Smooth muscle cell (in vitro differentiated cells): ENCODE results near the gene SAP25. TPM values are rescaled to one million over a fixed set of nuclear protein-coding genes. Genes with fewer than 3 reads are reported as not detected.

Experiments used
- DNase-seq: peaks from one replicate; lab custom pipeline; 2025; ENCODE audit not compliant: unreplicated experiment; lab: John Stamatoyannopoulos, UW
- H2AFZ ChIP-seq: fragments of 200-600 bp; sonication (generic); 2 replicates; pipeline ENCODE4 v1.6.0; 2016; ENCODE audit warnings: antibody characterized with exemption, low read depth, mild to moderate bottlenecking
- H3F3A ChIP-seq: fragments of 200-600 bp; sonication (generic); 2 replicates; pipeline ENCODE4 v1.6.0; 2017; ENCODE audit warnings: antibody characterized with exemption, low read depth
- H3K27ac ChIP-seq: fragments of 200-600 bp; sonication (generic); 2 replicates; pipeline ENCODE4 v1.5.1; 2016; ENCODE audit warnings: low read depth, mild to moderate bottlenecking
- H3K27me3 ChIP-seq: fragments of 200-600 bp; sonication (generic); 2 replicates; pipeline ENCODE4 v1.6.1; 2016; ENCODE audit warnings: low read depth, mild to moderate bottlenecking
- H3K36me3 ChIP-seq: fragments of 200-600 bp; sonication (generic); 2 replicates; pipeline ENCODE4 v1.5.1; 2016; ENCODE audit warnings: low read depth
- H3K4me1 ChIP-seq: fragments of 200-600 bp; sonication (generic); 2 replicates; pipeline ENCODE4 v1.5.1; 2016; ENCODE audit warnings: low read depth
- H3K4me2 ChIP-seq: fragments of 200-600 bp; sonication (generic); 2 replicates; pipeline ENCODE4 v1.6.0; 2016; ENCODE audit warnings: mild to moderate bottlenecking
- H3K4me3 ChIP-seq: fragments of 200-600 bp; sonication (generic); 2 replicates; pipeline ENCODE4 v1.5.1; 2016; ENCODE audit warnings: mild to moderate bottlenecking
- H3K79me2 ChIP-seq: fragments of 200-600 bp; sonication (generic); 2 replicates; pipeline ENCODE4 v1.6.0; 2016; ENCODE audit warnings: low read depth, mild to moderate bottlenecking
- H3K9ac ChIP-seq: fragments of 200-600 bp; sonication (generic); 2 replicates; pipeline ENCODE4 v1.6.0; 2016; ENCODE audit warnings: low read depth
- H3K9me3 ChIP-seq: fragments of 200-600 bp; sonication (generic); replicated peaks from 2 replicates; pipeline ENCODE4 v1.5.1; 2016; ENCODE audit warnings: low read depth
- H4K20me1 ChIP-seq: fragments of 200-600 bp; sonication (generic); 2 replicates; pipeline ENCODE4 v1.6.0; 2016; ENCODE audit warnings: low read depth
- WGBS: methylation state at CpG from one replicate; pipeline ENCODE4 v1.1.7; 2016; ENCODE audit warnings: low lambda C conversion rate; 5-methylcytosine and 5-hydroxymethylcytosine counted together
- polyA plus RNA-seq: library from polyadenylated mRNA; unstranded; fragments of >200 nt; fragmentation: Nextera tagmentation; extraction: Ambion mirVana; gene quantifications from 2 replicates; pipeline ENCODE4 v1.2.1, GENCODE V29; 2016
- total RNA-seq: library from RNA; depleted of rRNA; stranded (reverse); fragments of >200 nt; gene quantifications from 2 replicates; pipeline ENCODE4 v1.2.3, GENCODE V29; 2014
- TF ChIP-seq, protein P1 (sequence below): fragments of 200-600 bp; sonication (generic); IDR thresholded peaks from 2 replicates; pipeline ENCODE4 v1.5.1; 2017; ENCODE audit warnings: borderline replicate concordance, mild to moderate bottlenecking, antibody characterized with exemption; ENCODE audit not compliant: insufficient read depth, poor library complexity, severe bottlenecking

Gene SAP25
- total and polyA plus RNA-seq, 2 experiments from 2014 or later, result 1.9 TPM; not detected in 1

DNA sequence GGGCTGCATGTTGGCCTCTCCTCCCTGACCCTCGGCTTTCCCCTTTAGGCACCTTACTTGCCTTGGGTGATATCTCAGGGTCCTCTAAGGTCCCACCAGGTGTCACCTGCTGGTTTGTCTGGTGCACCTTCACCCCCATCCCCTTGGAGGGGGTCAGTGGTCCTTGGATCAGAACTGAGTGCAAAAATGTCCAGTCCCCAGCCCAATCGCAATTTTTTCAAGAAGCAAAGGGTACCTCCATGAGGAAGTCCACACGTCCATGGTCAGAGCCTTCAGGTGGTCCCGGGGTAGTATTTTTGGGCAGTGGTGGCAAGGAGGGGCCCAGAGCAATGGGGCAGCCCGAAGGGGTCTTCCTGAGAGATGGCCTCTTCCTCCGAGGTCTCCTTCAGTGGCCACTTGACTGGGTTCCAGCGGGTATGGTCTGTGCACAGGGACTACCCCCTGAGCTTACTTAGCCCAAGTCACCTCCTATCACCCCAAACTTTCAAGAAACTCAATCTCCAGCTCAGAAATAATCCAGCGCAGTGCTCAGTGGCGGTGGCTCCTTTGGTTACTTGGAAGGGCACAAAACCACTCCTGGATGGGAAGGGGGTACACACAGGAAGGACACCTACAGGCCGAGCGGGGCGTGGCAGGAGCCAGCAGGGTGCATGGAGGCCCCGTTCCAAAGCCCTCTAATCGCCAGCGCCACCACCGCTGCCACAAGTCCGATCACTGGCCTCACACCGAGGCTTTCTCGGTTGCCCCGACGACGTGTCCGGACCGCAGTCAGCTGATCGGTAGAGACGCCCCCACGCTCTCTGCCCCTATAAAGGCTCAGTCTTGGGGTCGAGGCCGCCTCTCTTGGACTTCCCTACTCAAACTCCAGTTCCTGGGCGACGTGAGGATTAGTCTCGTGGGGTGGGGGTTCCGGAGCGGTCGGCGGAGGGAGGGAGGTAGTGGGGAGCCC, 4.5 kb downstream of the SAP25 start:
- H3K27me3 ChIP-seq, result peaks cover 7% of the 10 kb centered on the region
- no peaks in the 10 kb centered on the region for H3K79me2 ChIP-seq
- 24% methylated on average over 36 of the region's 36 CpGs for WGBS
- H3K36me3 ChIP-seq, result no peaks in the 10 kb centered on the region
- H3K9ac ChIP-seq, result peak overlapping the region; percentile 6
- peak overlapping the region; percentile 43 for H3K4me3 ChIP-seq
- no peak overlapping the region for H3K27ac ChIP-seq
- peak; percentile 45 for DNase-seq
- peak overlapping the region; percentile 87 for H3K4me2 ChIP-seq
- no peaks in the 10 kb centered on the region for H3K9me3 ChIP-seq
- no peak overlapping the region for H2AFZ ChIP-seq
- no peaks in the 10 kb centered on the region for H4K20me1 ChIP-seq
- TF ChIP-seq, protein P1, sequence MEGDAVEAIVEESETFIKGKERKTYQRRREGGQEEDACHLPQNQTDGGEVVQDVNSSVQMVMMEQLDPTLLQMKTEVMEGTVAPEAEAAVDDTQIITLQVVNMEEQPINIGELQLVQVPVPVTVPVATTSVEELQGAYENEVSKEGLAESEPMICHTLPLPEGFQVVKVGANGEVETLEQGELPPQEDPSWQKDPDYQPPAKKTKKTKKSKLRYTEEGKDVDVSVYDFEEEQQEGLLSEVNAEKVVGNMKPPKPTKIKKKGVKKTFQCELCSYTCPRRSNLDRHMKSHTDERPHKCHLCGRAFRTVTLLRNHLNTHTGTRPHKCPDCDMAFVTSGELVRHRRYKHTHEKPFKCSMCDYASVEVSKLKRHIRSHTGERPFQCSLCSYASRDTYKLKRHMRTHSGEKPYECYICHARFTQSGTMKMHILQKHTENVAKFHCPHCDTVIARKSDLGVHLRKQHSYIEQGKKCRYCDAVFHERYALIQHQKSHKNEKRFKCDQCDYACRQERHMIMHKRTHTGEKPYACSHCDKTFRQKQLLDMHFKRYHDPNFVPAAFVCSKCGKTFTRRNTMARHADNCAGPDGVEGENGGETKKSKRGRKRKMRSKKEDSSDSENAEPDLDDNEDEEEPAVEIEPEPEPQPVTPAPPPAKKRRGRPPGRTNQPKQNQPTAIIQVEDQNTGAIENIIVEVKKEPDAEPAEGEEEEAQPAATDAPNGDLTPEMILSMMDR, result peak; percentile 29
- H3K4me1 ChIP-seq, result peaks cover 11% of the 10 kb centered on the region
- no peaks in the 10 kb centered on the region for H3F3A ChIP-seq

DNA sequence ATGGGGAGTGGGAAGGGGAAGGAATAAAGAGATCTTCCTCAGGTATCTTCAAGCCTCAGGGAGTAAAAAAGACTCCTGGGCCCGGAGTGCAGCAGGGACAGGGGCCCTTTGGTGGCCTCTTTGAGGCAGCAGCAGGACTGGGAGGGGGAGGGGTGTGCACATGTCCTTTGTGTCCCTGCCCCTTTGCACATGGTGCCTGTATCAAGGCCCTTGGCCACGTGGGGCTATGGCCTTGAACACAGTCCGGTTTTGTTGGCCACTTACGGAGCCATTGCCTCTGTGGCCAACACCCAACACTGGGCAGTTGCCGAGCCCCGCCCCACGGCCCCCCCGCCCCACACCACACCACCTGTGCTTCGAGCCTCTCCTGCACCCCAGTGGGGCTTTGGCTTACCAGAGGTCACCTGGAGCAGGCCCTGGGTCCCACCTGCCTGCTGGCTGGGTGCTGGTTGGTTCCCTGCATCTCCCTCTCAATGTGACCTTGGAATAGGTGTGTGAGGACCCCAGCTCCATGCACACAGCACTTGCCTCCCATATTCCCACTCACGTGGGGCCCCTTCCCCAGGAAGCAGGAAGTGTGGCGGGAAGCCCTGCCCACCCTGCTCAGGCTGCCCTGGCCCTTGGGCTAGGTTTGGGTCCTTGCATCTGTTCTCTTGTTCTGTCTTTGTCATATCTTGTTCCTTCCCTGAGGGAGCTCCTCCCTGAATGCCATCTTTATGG, 5.4 kb downstream of the SAP25 start:
- no peak for DNase-seq
- WGBS, result 86% methylated on average over 7 of the region's 11 CpGs

DNA sequence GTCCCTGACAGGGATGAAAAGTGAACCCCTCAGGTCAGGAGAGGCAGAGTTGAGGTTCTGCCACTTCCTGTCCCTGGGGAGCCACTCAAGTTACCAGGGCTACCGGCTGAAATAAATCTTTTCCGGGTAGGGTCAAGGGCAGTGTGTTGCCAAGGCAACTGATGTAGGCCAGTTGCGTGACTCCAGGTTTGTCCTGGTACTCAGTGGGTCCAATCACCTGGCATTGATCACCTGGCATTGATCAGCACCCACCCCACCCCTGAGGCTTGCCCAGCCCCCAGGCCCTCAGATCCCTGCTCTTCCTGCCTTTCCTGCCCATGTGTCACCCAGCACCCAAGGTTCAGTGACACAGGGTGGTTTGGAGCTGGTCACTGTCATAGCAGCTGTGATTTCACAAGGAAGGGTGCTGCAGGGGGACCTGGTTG, 5.9 kb downstream of the SAP25 start:
- H3K79me2 ChIP-seq, result no peaks in the 10 kb centered on the region
- H4K20me1 ChIP-seq, result no peaks in the 10 kb centered on the region
- WGBS, result 83% methylated on average over 3 of the region's 3 CpGs
- DNase-seq, result no peak
- no peak overlapping the region for H2AFZ ChIP-seq
- H3K9ac ChIP-seq, result no peak overlapping the region
- H3K4me2 ChIP-seq, result no peak overlapping the region
- TF ChIP-seq, protein P1, result no peak
- H3K4me3 ChIP-seq, result no peak overlapping the region
- H3K9me3 ChIP-seq, result no peaks in the 10 kb centered on the region
- no peak overlapping the region for H3K27ac ChIP-seq
- peaks cover 7% of the 10 kb centered on the region for H3K27me3 ChIP-seq
- no peaks in the 10 kb centered on the region for H3K36me3 ChIP-seq
- peaks cover 11% of the 10 kb centered on the region for H3K4me1 ChIP-seq
- H3F3A ChIP-seq, result no peaks in the 10 kb centered on the region

More for the DNA sequence above, 5.4 kb downstream of the SAP25 start:
- H3K79me2 ChIP-seq, result no peaks in the 10 kb centered on the region
- H3K4me1 ChIP-seq, result peaks cover 11% of the 10 kb centered on the region
- no peaks in the 10 kb centered on the region for H3K9me3 ChIP-seq
- TF ChIP-seq, protein P1, result no peak
- no peak overlapping the region for H2AFZ ChIP-seq
- H3K9ac ChIP-seq, result no peak overlapping the region
- no peaks in the 10 kb centered on the region for H3F3A ChIP-seq
- H3K27me3 ChIP-seq, result peaks cover 7% of the 10 kb centered on the region
- H3K4me3 ChIP-seq, result no peak overlapping the region
- H3K36me3 ChIP-seq, result no peaks in the 10 kb centered on the region
- no peaks in the 10 kb centered on the region for H4K20me1 ChIP-seq
- no peak overlapping the region for H3K4me2 ChIP-seq
- no peak overlapping the region for H3K27ac ChIP-seq
